DOHH2 (cell line): Measurements from ENCODE around the gene SLC26A1.

ENCODE experiments used
- CTCF ChIP-seq: fragments of 200-600 bp; sonication (generic); IDR thresholded peaks from one replicate; pipeline ENCODE4 v1.5.1; 2014; ENCODE audit warnings: antibody characterized with exemption, mild to moderate bottlenecking, low read depth, low read length; ENCODE audit not compliant: poor library complexity, severe bottlenecking
- EZH2phosphoT487 ChIP-seq: fragments of 200-600 bp; sonication (generic); IDR thresholded peaks from 2 replicates; pipeline ENCODE4 v1.6.1; 2017; ENCODE audit warnings: borderline replicate concordance, mild to moderate bottlenecking, antibody characterized with exemption, low read length, moderate library complexity, mixed read lengths

GRCh38 chr4:971666-972500, 21.3 kb downstream of the SLC26A1 start:
- TF ChIP-seq CTCF (no peak), EZH2phosphoT487 (no peak)
